HCT116 (cell line): ENCODE results near the gene RAB40C. TPM values are rescaled to one million over a fixed set of nuclear protein-coding genes. Genes with fewer than 3 reads are reported as not detected.

Experiments
- ATAC-seq: fragments of 200-7000 bp; cut with Tn5 transposase; 2 replicates; pipeline ENCODE4 v1.9.1; 2020; ENCODE audit warnings: mild to moderate bottlenecking, moderate library complexity
- BruUV-seq: library from RNA; stranded (reverse); fragments of 400-500 nt; replicated peaks from 2 replicates; lab custom pipeline; 2021; lab: Mats Ljungman, UMichigan
- CTCF ChIA-PET: fragments of 300-600 bp; sonication (Branson Sonifier 250); formaldehyde crosslinking; loops from one replicate; lab custom pipeline; 2021; ENCODE audit warnings: antibody characterized with exemption; lab: Charles Lee
- POLR2A ChIA-PET: fragments of 300-600, 350-600 bp; sonication (Branson Sonifier 250); formaldehyde crosslinking; loops from one replicate; lab custom pipeline; 2021; ENCODE audit warnings: antibody characterized with exemption; lab: Charles Lee
- RAD21 ChIA-PET, 2 experiments: fragments of 300-600 bp; sonication (Branson Sonifier 250); formaldehyde crosslinking; loops; one replicate each; lab custom pipeline; 2023; ENCODE audit warnings: low total read pairs in 2 of 2; ENCODE audit not compliant: uncharacterized antibody in 2 of 2, unreplicated experiment in 2 of 2, low non-redundant PET in 1 of 2; lab: Charles Lee
- DNase-seq: peaks from one replicate; pipeline ENCODE4 v3.0.0-alpha.2; 2010; ENCODE audit warnings: low read depth, low spot score
- H2AFZ ChIP-seq: fragments of 200-600 bp; shearing (Covaris generic), sonication (generic); 2 replicates; pipeline ENCODE4 v1.6.1; 2017; ENCODE audit warnings: low read depth, mixed run types, mixed read lengths, antibody characterized with exemption, low read length; ENCODE audit not compliant: poor library complexity, severe bottlenecking
- H3K27ac ChIP-seq: 2 replicates; pipeline ENCODE4 v1.5.1; 2012; ENCODE audit warnings: low read depth, low read length
- H3K27me3 ChIP-seq: fragments of 200-600 bp; sonication (generic); 2 replicates; pipeline ENCODE4 v1.6.1; 2016; ENCODE audit warnings: mixed run types, low read length, mixed read lengths; ENCODE audit not compliant: insufficient read depth
- H3K36me3 ChIP-seq, 2 experiments: fragments of 200-500 bp in 1 of 2; fragments of 200-600 bp in 1 of 2; sonication (Bioruptor generic) in 1 of 2; sonication (generic) in 1 of 2; 2 replicates each; pipeline versions ENCODE4 v1.5.1 to v1.6.1; 2014 to 2016; ENCODE audit warnings: low read length in 2 of 2, inconsistent platforms in 1 of 2, mixed read lengths in 1 of 2, mixed run types in 1 of 2; ENCODE audit not compliant: insufficient read depth in 2 of 2, control insufficient read depth in 1 of 2
- H3K4me1 ChIP-seq, 2 experiments: fragments of 200-600 bp in 1 of 2; sonication (generic) in 1 of 2; 2 replicates each; pipeline versions ENCODE4 v1.5.1 to v1.6.1; 2012 to 2017; ENCODE audit warnings: low read length in 2 of 2, inconsistent platforms in 1 of 2, mild to moderate bottlenecking in 1 of 2, mixed read lengths in 1 of 2, mixed run types in 1 of 2, moderate library complexity in 1 of 2; ENCODE audit not compliant: insufficient read depth in 2 of 2, control insufficient read depth in 1 of 2
- H3K4me2 ChIP-seq: fragments of 200-600 bp; sonication (generic); 2 replicates; pipeline ENCODE4 v1.6.1; 2017; ENCODE audit warnings: mixed run types, low read length, mixed read lengths
- H3K4me3 ChIP-seq, 2 experiments: fragments of 200-600 bp in 1 of 2; sonication (generic) in 1 of 2; replicated peaks in 1 of 2; 2 replicates each; pipeline ENCODE4 v1.5.1; 2011 to 2016; ENCODE audit warnings: low read length in 2 of 2, control low read depth in 1 of 2, low read depth in 1 of 2, mild to moderate bottlenecking in 1 of 2, mixed read lengths in 1 of 2, mixed run types in 1 of 2
- H3K79me2 ChIP-seq: fragments of 200-600 bp; sonication (generic); 2 replicates; pipeline ENCODE4 v1.6.1; 2017; ENCODE audit warnings: mild to moderate bottlenecking, mixed run types, low read length, moderate library complexity, mixed read lengths; ENCODE audit not compliant: insufficient read depth
- H3K9ac ChIP-seq: fragments of 200-600 bp; sonication (generic); 2 replicates; pipeline ENCODE4 v1.6.1; 2016; ENCODE audit warnings: low read length, mixed read lengths
- H3K9me2 ChIP-seq: fragments of 200-600 bp; sonication (generic), shearing (Covaris generic); 2 replicates; pipeline ENCODE4 v1.6.1; 2017; ENCODE audit warnings: mixed run types, mild to moderate bottlenecking, moderate library complexity; ENCODE audit not compliant: insufficient read depth
- H3K9me3 ChIP-seq, 2 experiments: fragments of 200-500 bp in 1 of 2; fragments of 200-600 bp in 1 of 2; sonication (Bioruptor generic) in 1 of 2; sonication (generic) in 1 of 2; 2 replicates each; pipeline ENCODE4 v1.6.1; 2014 to 2017; ENCODE audit warnings: low read length in 2 of 2, mixed read lengths in 2 of 2, inconsistent platforms in 1 of 2, low read depth in 1 of 2, mild to moderate bottlenecking in 1 of 2, mixed run types in 1 of 2, moderate library complexity in 1 of 2; ENCODE audit not compliant: control insufficient read depth in 1 of 2, insufficient read depth in 1 of 2
- H4K20me1 ChIP-seq: fragments of 200-600 bp; sonication (generic), shearing (Covaris generic); 2 replicates; pipeline ENCODE4 v1.6.1; 2017; ENCODE audit warnings: mixed run types, mild to moderate bottlenecking, moderate library complexity; ENCODE audit not compliant: insufficient read depth
- CBX3 ChIP-seq: IDR thresholded peaks from 2 replicates; pipeline ENCODE4 v1.6.1; 2012; ENCODE audit warnings: low read depth
- CEBPB ChIP-seq: IDR thresholded peaks from 2 replicates; pipeline ENCODE4 v1.6.1; 2012; ENCODE audit warnings: low read depth
- CTCF ChIP-seq, 3 experiments: fragments of 200-600 bp in 1 of 3; sonication (generic) in 1 of 3; IDR thresholded peaks in 2 of 3; conservative IDR thresholded peaks in 1 of 3; 2 replicates each; pipeline ENCODE4 v1.5.1; 2012 to 2017; ENCODE audit warnings: low read depth in 2 of 3, low read length in 2 of 3, antibody characterized with exemption in 1 of 3, borderline replicate concordance in 1 of 3, control low read depth in 1 of 3, mild to moderate bottlenecking in 1 of 3, mixed read lengths in 1 of 3, mixed run types in 1 of 3, moderate library complexity in 1 of 3; ENCODE audit not compliant: insufficient read depth in 1 of 3
- EGR1 ChIP-seq: IDR thresholded peaks from 2 replicates; pipeline ENCODE4 v1.6.1; 2012; ENCODE audit warnings: low read depth
- ELF1 ChIP-seq: IDR thresholded peaks from 2 replicates; pipeline ENCODE4 v1.6.1; 2012; ENCODE audit warnings: low read depth, borderline replicate concordance
- EZH2 ChIP-seq: fragments of 200-600 bp; sonication (generic); IDR thresholded peaks from 2 replicates; pipeline ENCODE4 v1.6.1; 2017; ENCODE audit warnings: antibody characterized with exemption, mixed run types
- EZH2phosphoT487 ChIP-seq: fragments of 200-600 bp; IDR thresholded peaks from 2 replicates; pipeline ENCODE4 v1.6.1; 2018; ENCODE audit warnings: antibody characterized with exemption, borderline replicate concordance
- FOSL1 ChIP-seq: IDR thresholded peaks from 2 replicates; pipeline ENCODE4 v1.6.1; 2012; ENCODE audit warnings: low read depth
- MAX ChIP-seq: IDR thresholded peaks from 2 replicates; pipeline ENCODE4 v1.6.1; 2012
- POLR2A ChIP-seq: IDR thresholded peaks from 2 replicates; pipeline ENCODE4 v1.7.0; 2011; ENCODE audit warnings: borderline replicate concordance; ENCODE audit not compliant: insufficient read depth, insufficient read length; ENCODE audit errors: extremely low read depth
- REST ChIP-seq: IDR thresholded peaks from 2 replicates; pipeline ENCODE4 v1.6.1; 2012; ENCODE audit warnings: low read depth
- SIN3A ChIP-seq: IDR thresholded peaks from 2 replicates; pipeline ENCODE4 v1.6.1; 2012; ENCODE audit warnings: low read depth
- SP1 ChIP-seq: IDR thresholded peaks from 2 replicates; pipeline ENCODE4 v1.6.1; 2012; ENCODE audit warnings: low read depth
- SRF ChIP-seq: IDR thresholded peaks from 2 replicates; pipeline ENCODE4 v1.6.1; 2012; ENCODE audit warnings: low read depth
- YY1 ChIP-seq: IDR thresholded peaks from 2 replicates; pipeline ENCODE4 v1.6.1; 2011; ENCODE audit warnings: low read length, low read depth, moderate library complexity, mild to moderate bottlenecking; ENCODE audit not compliant: insufficient replicate concordance; ENCODE audit errors: extremely low read depth
- ZBTB33 ChIP-seq: IDR thresholded peaks from 2 replicates; pipeline ENCODE4 v1.6.1; 2011; ENCODE audit warnings: mild to moderate bottlenecking, low read length, moderate library complexity; ENCODE audit not compliant: insufficient replicate concordance; ENCODE audit errors: extremely low read depth
- ZFX ChIP-seq: fragments of 450-650 bp; IDR thresholded peaks from 2 replicates; pipeline ENCODE4 v1.6.1; 2017
- ZNF274 ChIP-seq: fragments of 200-500 bp; sonication (Bioruptor generic); IDR thresholded peaks from 2 replicates; pipeline ENCODE4 v1.6.1; 2014; ENCODE audit warnings: mild to moderate bottlenecking, low read depth, low read length, inconsistent platforms
- intact Hi-C: fragments of 100-400 bp; cut with micrococcal nuclease; formaldehyde crosslinking; loops from 2 replicates; pipeline ENCODE4 v1.10.0; 2022
- total RNA-seq: library from RNA; stranded (reverse); gene quantifications from one replicate; pipeline ENCODE4 v1.2.1, GENCODE V29; 2021; ENCODE audit not compliant: unreplicated experiment

The RAB40C gene
- total RNA-seq, 1 experiment from 2014 or later = 14.1 TPM

GRCh38 chr16:624526-625070, 34.7 kb downstream of the RAB40C start:
- BruUV-seq = no TSS peak
- no peaks in the 10 kb centered on the region for H3K9me2 ChIP-seq

More at GRCh38 chr16:624526-625070, 34.7 kb downstream of the RAB40C start:
- no peak overlapping the region for H3K4me2 ChIP-seq
- no peaks in the 10 kb centered on the region for H3K79me2 ChIP-seq
- no peak overlapping the region for H2AFZ ChIP-seq
- no peak for DNase-seq
- no peaks in the 10 kb centered on the region for H3K27me3 ChIP-seq
- RAD21 ChIA-PET = no interaction called here
- no peak overlapping the region for H3K9ac ChIP-seq
- CTCF ChIA-PET = no interaction called here
- intact Hi-C loops = loop anchor here (5.0 kb wide), 1 partner anchor 32 kb away; the partner anchor contains the start of gene RAB40C
- no peaks in the 10 kb centered on the region for H4K20me1 ChIP-seq
- TF ChIP-seq ZFX = no peak
- no peak for TF ChIP-seq EZH2phosphoT487
- no peak for TF ChIP-seq CTCF (IDR thresholded peaks at IDR 0.05 in 2 of 3, conservative IDR thresholded peaks at IDR 0.05 in 1 of 3; ENCODE audit: borderline replicate concordance in 1 of 3, insufficient read depth in 1 of 3, low read depth in 2 of 3, low read length in 2 of 3)
- TF ChIP-seq POLR2A = no peak
- TF ChIP-seq SRF = no peak
- no peak for TF ChIP-seq SP1
- TF ChIP-seq ZNF274 = no peak
- TF ChIP-seq REST = no peak
- TF ChIP-seq MAX = no peak
- no peak for TF ChIP-seq ZBTB33
- TF ChIP-seq SIN3A = no peak
- no peak for TF ChIP-seq FOSL1
- no peak for TF ChIP-seq YY1
- no peak for TF ChIP-seq EGR1
- no peak for TF ChIP-seq CBX3
- TF ChIP-seq ELF1 = no peak
- no peak for TF ChIP-seq EZH2
- TF ChIP-seq CEBPB = no peak
- H3K36me3 ChIP-seq = no peaks in the 10 kb centered on the region
- POLR2A ChIA-PET = no interaction called here
- no peak overlapping the region for H3K27ac ChIP-seq
- no peaks in the 10 kb centered on the region for H3K9me3 ChIP-seq
- H3K4me3 ChIP-seq = no peak overlapping the region
- ATAC-seq = no peak
- H3K4me1 ChIP-seq = peaks cover 35 to 53% of the 10 kb centered on the region in 2 experiments
